CD14-positive monocyte (primary cell): ENCODE data around the gene OR8G5. TPM values are rescaled to one million over a fixed set of nuclear protein-coding genes. Genes with fewer than 3 reads are reported as not detected.

Source experiments
- DNase-seq, 3 donors: peaks; one replicate each; pipeline ENCODE4 v3.0.0-alpha.2; 2011 to 2022
- H2AFZ ChIP-seq: 2 replicates; pipeline ENCODE4 v1.6.0; 2012; ENCODE audit warnings: mild to moderate bottlenecking, low read depth, low read length, inconsistent platforms; ENCODE audit not compliant: insufficient read depth, poor library complexity, severe bottlenecking
- H3K27ac ChIP-seq, 2 donors: 1 replicate in 1 of 2; 2 replicates in 1 of 2; pipeline ENCODE4 v1.5.1; 2012 to 2013; ENCODE audit warnings: low read length in 2 of 2, control low read depth in 1 of 2, inconsistent platforms in 1 of 2, low read depth in 1 of 2, mild to moderate bottlenecking in 1 of 2
- H3K27me3 ChIP-seq, 2 donors: one replicate each; pipeline versions ENCODE4 v1.6.0 to v1.6.1; 2011 to 2013; ENCODE audit warnings: low read length in 2 of 2; ENCODE audit not compliant: control insufficient read depth in 2 of 2, insufficient read depth in 2 of 2
- H3K36me3 ChIP-seq, 2 donors: replicated peaks in 1 of 2; 1 replicate in 1 of 2; 2 replicates in 1 of 2; pipeline versions ENCODE4 v1.5.1 to v1.6.1; 2012 to 2013; ENCODE audit warnings: low read length in 2 of 2, control low read depth in 1 of 2, inconsistent platforms in 1 of 2, mild to moderate bottlenecking in 1 of 2; ENCODE audit not compliant: insufficient read depth in 2 of 2, control insufficient read depth in 1 of 2
- H3K4me1 ChIP-seq, 2 donors: 1 replicate in 1 of 2; 2 replicates in 1 of 2; pipeline versions ENCODE4 v1.5.1 to v1.6.1; 2012 to 2013; ENCODE audit warnings: low read length in 2 of 2, control low read depth in 1 of 2, inconsistent platforms in 1 of 2, mild to moderate bottlenecking in 1 of 2, moderate library complexity in 1 of 2; ENCODE audit not compliant: insufficient read depth in 2 of 2, control insufficient read depth in 1 of 2
- H3K4me2 ChIP-seq: replicated peaks from 2 replicates; pipeline ENCODE3; 2012; ENCODE audit warnings: low read length, moderate library complexity, mild to moderate bottlenecking; ENCODE audit not compliant: poor library complexity, severe bottlenecking; ENCODE audit errors: extremely low read depth
- H3K4me3 ChIP-seq, 3 experiments: fragments of 200-600 bp in 1 of 3; sonication (generic) in 1 of 3; replicated peaks in 1 of 3; 1 replicate in 2 of 3; 2 replicates in 1 of 3; pipeline ENCODE4 v1.5.1; 2011 to 2013; ENCODE audit warnings: low read length in 3 of 3, mild to moderate bottlenecking in 3 of 3, control low read depth in 2 of 3, low read depth in 2 of 3, inconsistent platforms in 1 of 3, moderate library complexity in 1 of 3
- H3K79me2 ChIP-seq: 2 replicates; pipeline ENCODE4 v1.6.0; 2012; ENCODE audit warnings: mild to moderate bottlenecking, control low read depth, inconsistent platforms, low read length, moderate library complexity; ENCODE audit not compliant: insufficient read depth
- H3K9ac ChIP-seq: 2 replicates; pipeline ENCODE4 v1.6.0; 2017; ENCODE audit warnings: low read length, mild to moderate bottlenecking; ENCODE audit not compliant: insufficient read depth, poor library complexity, severe bottlenecking
- H3K9me3 ChIP-seq, 2 donors: replicated peaks in 1 of 2; 1 replicate in 1 of 2; 2 replicates in 1 of 2; pipeline versions ENCODE4 v1.5.1 to v1.6.1; 2012 to 2013; ENCODE audit warnings: low read length in 2 of 2, control low read depth in 1 of 2; ENCODE audit not compliant: control insufficient read depth in 1 of 2, insufficient read depth in 1 of 2
- H4K20me1 ChIP-seq: 2 replicates; pipeline ENCODE4 v1.6.0; 2012; ENCODE audit warnings: mild to moderate bottlenecking, low read length, control low read depth, moderate library complexity; ENCODE audit not compliant: insufficient read depth
- H3K27ac Mint-ChIP-seq, 7 donors: one replicate each; pipeline ENCODE4 v1.8.0; 2020; ENCODE audit warnings: mild to moderate bottlenecking in 7 of 7, mixed read lengths in 7 of 7, moderate library complexity in 6 of 7, inconsistent platforms in 2 of 7
- H3K27me3 Mint-ChIP-seq, 3 donors: one replicate each; pipeline ENCODE4 v1.8.0; 2021 to 2022; ENCODE audit warnings: low read depth in 3 of 3, mild to moderate bottlenecking in 3 of 3, mixed read lengths in 3 of 3, moderate library complexity in 3 of 3, inconsistent platforms in 1 of 3
- H3K36me3 Mint-ChIP-seq, 2 donors: one replicate each; pipeline ENCODE4 v1.8.0; 2020; ENCODE audit warnings: mixed read lengths in 2 of 2, inconsistent platforms in 1 of 2, mild to moderate bottlenecking in 1 of 2
- H3K4me1 Mint-ChIP-seq: one replicate; pipeline ENCODE4 v1.8.0; 2020; ENCODE audit warnings: mild to moderate bottlenecking, mixed read lengths
- H3K4me3 Mint-ChIP-seq, 2 donors: one replicate each; pipeline ENCODE4 v1.8.0; 2020; ENCODE audit warnings: mild to moderate bottlenecking in 2 of 2, mixed read lengths in 2 of 2, moderate library complexity in 1 of 2
- H3K9me3 Mint-ChIP-seq, 7 donors: one replicate each; pipeline ENCODE4 v1.8.0; 2020 to 2022; ENCODE audit warnings: mixed read lengths in 7 of 7, mild to moderate bottlenecking in 6 of 7, moderate library complexity in 6 of 7, inconsistent platforms in 2 of 7
- CTCF ChIP-seq: fragments of 200-600 bp; IDR thresholded peaks from one replicate; pipeline ENCODE4 v1.8.0; 2022; ENCODE audit warnings: antibody characterized with exemption, mild to moderate bottlenecking
- WGBS: methylation state at CpG from one replicate; pipeline ENCODE4 v1.1.5; 2013; ENCODE audit warnings: missing lambda C conversion rate; ENCODE audit not compliant: insufficient coverage; 5-methylcytosine and 5-hydroxymethylcytosine counted together
- intact Hi-C, 2 donors: fragments of 100-400 bp; cut with micrococcal nuclease; formaldehyde crosslinking; loops; one replicate each; pipeline versions ENCODE4 v1.15.0 to v1.15.1; 2023
- polyA plus RNA-seq, 3 donors: library from polyadenylated mRNA; depleted of rRNA in 1 of 3; unstranded in 2 of 3; stranded (reverse) in 1 of 3; fragments of 300-500 nt in 2 of 3; fragments of >200 nt in 1 of 3; fragmentation: Illumina TruSeq in 2 of 3; gene quantifications; 1 replicate in 2 of 3; 2 replicates in 1 of 3; pipeline ENCODE4 v1.2.3, GENCODE V29; 2012 to 2021

OR8G5 gene
- polyA plus RNA-seq, 3 donors = not detected

- TF ChIP-seq CTCF = no peak
- H3K79me2 ChIP-seq = no peaks in the 10 kb centered on the region
- no peaks in the 10 kb centered on the region for H3K4me1 ChIP-seq
- H3K9ac ChIP-seq = no peak overlapping the region
- H3K4me3 ChIP-seq = no peak overlapping the region
- no peaks in the 10 kb centered on the region for H3K36me3 ChIP-seq
- H3K27me3 ChIP-seq = no peaks in the 10 kb centered on the region
- Mint-ChIP-seq H3K4me1 (peaks cover 7% of the 10 kb centered on the region), H3K36me3 (no peaks in the 10 kb centered on the region), H3K4me3 (no peak overlapping the region), H3K9me3 (no peaks in the 10 kb centered on the region), H3K27ac (peak overlapping the region in 1 of 7 donors; percentile 0), H3K27me3 (peaks cover 0 to 2% (median 1%) of the 10 kb centered on the region in 3 donors)
- H3K4me2 ChIP-seq = no peak overlapping the region
- no CpG with 5 or more reads among the region's 1 CpG for WGBS
- DNase-seq = no peak
- no peak overlapping the region for H2AFZ ChIP-seq
- no peak overlapping the region for H3K27ac ChIP-seq
- no peaks in the 10 kb centered on the region for H3K9me3 ChIP-seq
- no peaks in the 10 kb centered on the region for H4K20me1 ChIP-seq
- intact Hi-C loops = loop anchor here in 1 of 2 donors (10.0 kb wide), 1 partner anchor 201 kb away; no protein-coding TSS in a partner anchor
Observed at GRCh38 chr11:124276081-124276480, 19.9 kb downstream of the OR8G5 start.

GRCh38 chr11:124277207-124277606 lies 21.0 kb downstream of the OR8G5 start:
- Histone ChIP-seq H3K9me3 (no peaks in the 10 kb centered on the region), H3K27ac (no peak overlapping the region), H3K79me2 (no peaks in the 10 kb centered on the region), H4K20me1 (no peaks in the 10 kb centered on the region), H3K4me3 (no peak overlapping the region), H3K36me3 (no peaks in the 10 kb centered on the region), H3K4me1 (no peaks in the 10 kb centered on the region), H2AFZ (no peak overlapping the region), H3K9ac (no peak overlapping the region), H3K27me3 (no peaks in the 10 kb centered on the region), H3K4me2 (no peak overlapping the region)
- no peak for TF ChIP-seq CTCF
- Mint-ChIP-seq H3K27me3 (peaks cover 0 to 2% (median 1%) of the 10 kb centered on the region in 3 donors), H3K4me3 (no peak overlapping the region), H3K4me1 (peaks cover 7% of the 10 kb centered on the region), H3K27ac (peak overlapping the region in 1 of 7 donors; percentile 21), H3K36me3 (no peaks in the 10 kb centered on the region), H3K9me3 (peaks cover 0 to 2% (median 0%) of the 10 kb centered on the region in 7 donors)
- intact Hi-C loops = loop anchor here in 1 of 2 donors (10.0 kb wide), 1 partner anchor 202 kb away; no protein-coding TSS in a partner anchor
- DNase-seq = no peak
- 100% methylated on average over 1 of the region's 3 CpGs for WGBS
